Mononuclear cell (primary cell): ENCODE data around the gene CYB561D1. TPM values are rescaled to one million over a fixed set of nuclear protein-coding genes. Genes with fewer than 3 reads are reported as not detected.

ENCODE experiments used
- H3K27me3 ChIP-seq: 2 replicates; pipeline ENCODE4 v1.6.0; 2011; ENCODE audit warnings: low read length, control low read depth; ENCODE audit not compliant: insufficient read depth
- H3K4me1 ChIP-seq: 2 replicates; pipeline ENCODE4 v1.5.1; 2011; ENCODE audit warnings: mild to moderate bottlenecking, low read length, control low read depth; ENCODE audit not compliant: insufficient read depth
- H3K4me3 ChIP-seq: 2 replicates; pipeline ENCODE4 v1.5.1; 2011; ENCODE audit warnings: mild to moderate bottlenecking, low read length, moderate library complexity
- H3K9me3 ChIP-seq: 2 replicates; pipeline ENCODE4 v1.5.1; 2011; ENCODE audit warnings: low read depth, mild to moderate bottlenecking, control low read depth, low read length
- total RNA-seq: library from RNA; depleted of rRNA; stranded (reverse); fragments of >200 nt; gene quantifications from one replicate; pipeline ENCODE4 v1.2.3, GENCODE V29; 2012

Gene CYB561D1
- total RNA-seq, 1 donor = 7.9 TPM

DNA sequence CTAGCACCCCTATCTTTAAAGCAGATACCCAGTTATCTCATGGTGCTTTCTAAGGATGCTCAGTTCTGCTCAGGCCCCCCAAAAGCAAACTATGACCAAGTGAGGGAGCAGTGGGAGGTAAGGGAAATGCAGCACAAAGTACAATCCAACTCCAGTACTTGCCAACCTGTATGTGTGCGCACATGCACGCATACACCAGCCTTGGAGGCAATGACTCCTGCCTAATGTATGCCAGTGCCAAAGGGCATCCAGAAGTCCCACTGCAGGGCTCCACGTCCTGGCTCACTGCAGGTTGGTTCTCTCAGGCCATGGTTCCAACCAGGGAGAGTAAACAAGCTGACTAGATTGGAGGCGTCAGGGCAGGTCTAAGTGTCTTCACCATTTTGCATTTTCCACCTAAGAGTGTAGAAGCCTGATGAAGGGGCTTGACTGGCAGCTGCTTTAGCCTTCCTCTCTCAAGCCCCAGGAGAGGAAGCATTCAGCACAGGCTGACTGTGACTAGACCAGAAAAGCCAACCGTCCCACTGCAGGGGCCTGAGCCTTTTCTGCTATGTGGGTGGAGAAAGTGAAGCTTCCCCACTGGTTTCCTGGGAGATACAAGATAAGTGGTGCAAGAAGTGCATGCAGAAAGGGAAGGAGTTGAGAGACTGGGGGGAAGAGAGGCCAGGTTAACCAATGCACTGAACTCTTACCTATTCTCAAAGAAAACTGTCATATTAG, 7.9 kb downstream of the CYB561D1 start:
- Histone ChIP-seq H3K4me3 (no peak overlapping the region), H3K4me1 (peaks cover 64% of the 10 kb centered on the region)

DNA sequence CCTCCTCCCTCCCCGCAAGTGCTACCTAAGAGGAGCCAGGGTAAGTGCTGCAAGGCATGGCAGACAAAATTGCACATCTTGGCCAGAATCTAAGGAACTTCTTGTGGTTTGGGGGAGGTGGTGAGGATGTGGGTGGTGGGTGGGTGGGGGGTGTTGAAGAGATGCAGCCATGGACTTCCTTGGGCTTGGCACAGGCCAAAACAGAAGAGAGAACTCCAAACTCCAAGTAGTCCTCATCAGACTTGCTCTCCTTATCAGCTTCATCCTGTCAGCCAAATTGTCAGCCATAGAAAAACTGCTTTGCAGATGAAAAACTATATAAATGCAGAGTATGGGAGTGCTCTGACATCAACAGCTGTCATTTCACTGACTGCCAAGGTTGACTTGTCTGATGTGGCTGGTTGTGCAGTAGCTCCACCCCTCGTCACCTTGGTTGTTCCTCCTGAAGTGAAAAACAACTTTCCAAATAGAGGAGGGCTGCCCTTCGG, 8.5 kb downstream of the CYB561D1 start:
- peaks cover 58% of the 10 kb centered on the region for H3K4me1 ChIP-seq
- H3K4me3 ChIP-seq = peak overlapping the region; percentile 28
- no peaks in the 10 kb centered on the region for H3K27me3 ChIP-seq
- no peaks in the 10 kb centered on the region for H3K9me3 ChIP-seq

More for the DNA sequence above, 7.9 kb downstream of the CYB561D1 start:
- Histone ChIP-seq H3K27me3 (no peaks in the 10 kb centered on the region), H3K9me3 (no peaks in the 10 kb centered on the region)

DNA sequence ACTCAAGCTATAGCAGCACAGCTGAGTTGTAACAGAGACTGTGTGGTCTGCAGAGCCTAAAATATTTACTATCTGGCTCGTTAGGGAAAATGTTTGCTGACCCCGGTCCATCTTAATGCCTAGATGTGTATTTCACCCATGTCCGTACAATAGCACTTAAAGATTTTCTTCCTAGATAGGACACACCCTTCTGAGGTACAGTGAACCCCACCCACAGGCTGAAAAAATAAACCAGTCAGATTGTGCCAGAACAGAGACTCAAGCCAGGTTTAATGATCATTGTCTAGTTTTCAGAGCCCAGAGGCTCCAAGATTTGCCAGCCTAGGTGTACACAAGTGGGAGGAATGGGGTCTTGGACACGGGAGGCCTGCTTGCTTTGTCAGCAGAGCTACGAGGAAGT, 10.0 kb downstream of the CYB561D1 start:
- H3K4me1 ChIP-seq = peaks cover 49% of the 10 kb centered on the region
- no peaks in the 10 kb centered on the region for H3K27me3 ChIP-seq
- H3K9me3 ChIP-seq = no peaks in the 10 kb centered on the region
- no peak overlapping the region for H3K4me3 ChIP-seq

DNA sequence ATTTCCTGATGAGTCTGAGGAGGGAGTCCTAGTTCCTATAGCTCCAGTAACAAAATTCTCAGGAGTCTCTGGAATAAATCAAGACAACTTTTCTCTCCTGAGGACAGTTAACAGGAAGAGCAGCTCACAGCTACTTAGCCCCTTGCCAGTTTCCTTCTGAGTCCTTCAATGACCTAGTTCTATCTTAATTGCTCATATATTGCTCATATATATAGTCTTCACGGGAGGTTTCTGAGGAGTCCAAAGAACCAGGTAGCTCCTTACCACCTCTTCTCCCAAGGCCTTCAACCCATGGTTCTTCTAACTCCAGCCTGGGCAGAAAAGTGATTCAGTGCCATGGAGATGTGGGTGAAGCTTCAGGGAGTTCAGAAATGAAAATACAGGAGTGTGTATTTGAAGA, 11.1 kb downstream of the CYB561D1 start:
- no peak overlapping the region for H3K4me3 ChIP-seq
- H3K27me3 ChIP-seq = no peaks in the 10 kb centered on the region
- H3K4me1 ChIP-seq = peaks cover 44% of the 10 kb centered on the region
- no peaks in the 10 kb centered on the region for H3K9me3 ChIP-seq

DNA sequence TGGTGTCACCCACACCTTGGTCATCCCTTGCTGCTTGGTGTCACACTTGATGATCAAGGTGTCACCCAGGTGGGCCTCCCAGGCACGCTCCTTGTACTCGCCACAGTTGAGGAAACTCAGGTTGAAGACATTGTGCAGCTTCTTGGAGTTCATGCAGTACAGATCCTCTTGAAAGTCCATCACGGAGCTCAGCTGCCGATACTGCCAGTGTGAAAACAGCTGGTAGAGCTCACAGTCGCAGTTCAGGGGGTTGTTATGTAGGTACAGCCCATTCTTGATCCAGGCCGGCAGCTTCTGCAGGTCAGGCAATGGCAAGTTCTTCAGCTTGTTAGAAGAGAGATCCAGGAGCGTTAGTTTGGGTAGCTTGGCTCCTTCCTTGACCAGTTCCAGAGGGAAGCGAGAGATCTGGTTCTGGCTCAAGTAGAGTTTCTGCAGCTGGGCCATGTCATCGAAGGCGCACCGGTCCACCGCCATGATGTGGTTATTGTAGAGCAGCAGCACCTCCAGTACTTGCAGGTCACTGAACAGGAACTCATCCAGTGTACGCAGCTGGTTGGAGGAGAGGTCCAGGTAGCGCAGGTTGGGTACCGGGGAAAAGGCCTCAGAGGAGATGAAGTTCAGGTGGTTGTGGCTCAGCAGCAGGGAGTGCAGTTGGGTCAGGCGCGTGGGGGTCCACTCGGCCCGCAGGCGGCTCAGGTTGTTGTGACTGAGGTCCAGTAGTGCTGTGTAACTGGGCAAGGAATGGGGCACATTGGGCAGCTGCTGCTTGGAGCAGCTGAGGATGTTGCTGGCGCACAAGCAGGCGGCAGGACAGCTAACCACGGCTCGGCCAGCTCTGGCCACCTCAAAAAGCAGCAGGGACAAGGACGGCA, 14.3 kb downstream of the CYB561D1 start:
- Histone ChIP-seq H3K27me3 (no peaks in the 10 kb centered on the region), H3K9me3 (no peaks in the 10 kb centered on the region), H3K4me1 (peaks cover 27% of the 10 kb centered on the region), H3K4me3 (no peak overlapping the region)

DNA sequence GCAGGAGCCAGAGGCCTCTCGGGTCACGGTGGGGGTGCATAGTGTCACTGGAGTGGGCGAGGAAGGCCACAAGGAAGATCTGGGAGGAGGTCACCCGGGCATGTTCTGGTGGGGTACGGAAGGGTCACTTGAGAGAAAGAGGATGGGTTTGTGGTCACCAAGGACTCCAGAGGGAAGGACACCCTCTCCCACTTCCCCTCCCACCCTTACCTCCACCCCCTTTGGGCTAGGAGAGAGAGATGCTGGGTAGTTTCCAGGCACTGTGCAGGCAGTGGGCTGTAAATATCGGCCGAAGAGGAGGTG, 14.9 kb downstream of the CYB561D1 start:
- H3K9me3 ChIP-seq = no peaks in the 10 kb centered on the region
- no peaks in the 10 kb centered on the region for H3K27me3 ChIP-seq
- peak overlapping the region; percentile 50 for H3K4me3 ChIP-seq
- peaks cover 25% of the 10 kb centered on the region for H3K4me1 ChIP-seq

DNA sequence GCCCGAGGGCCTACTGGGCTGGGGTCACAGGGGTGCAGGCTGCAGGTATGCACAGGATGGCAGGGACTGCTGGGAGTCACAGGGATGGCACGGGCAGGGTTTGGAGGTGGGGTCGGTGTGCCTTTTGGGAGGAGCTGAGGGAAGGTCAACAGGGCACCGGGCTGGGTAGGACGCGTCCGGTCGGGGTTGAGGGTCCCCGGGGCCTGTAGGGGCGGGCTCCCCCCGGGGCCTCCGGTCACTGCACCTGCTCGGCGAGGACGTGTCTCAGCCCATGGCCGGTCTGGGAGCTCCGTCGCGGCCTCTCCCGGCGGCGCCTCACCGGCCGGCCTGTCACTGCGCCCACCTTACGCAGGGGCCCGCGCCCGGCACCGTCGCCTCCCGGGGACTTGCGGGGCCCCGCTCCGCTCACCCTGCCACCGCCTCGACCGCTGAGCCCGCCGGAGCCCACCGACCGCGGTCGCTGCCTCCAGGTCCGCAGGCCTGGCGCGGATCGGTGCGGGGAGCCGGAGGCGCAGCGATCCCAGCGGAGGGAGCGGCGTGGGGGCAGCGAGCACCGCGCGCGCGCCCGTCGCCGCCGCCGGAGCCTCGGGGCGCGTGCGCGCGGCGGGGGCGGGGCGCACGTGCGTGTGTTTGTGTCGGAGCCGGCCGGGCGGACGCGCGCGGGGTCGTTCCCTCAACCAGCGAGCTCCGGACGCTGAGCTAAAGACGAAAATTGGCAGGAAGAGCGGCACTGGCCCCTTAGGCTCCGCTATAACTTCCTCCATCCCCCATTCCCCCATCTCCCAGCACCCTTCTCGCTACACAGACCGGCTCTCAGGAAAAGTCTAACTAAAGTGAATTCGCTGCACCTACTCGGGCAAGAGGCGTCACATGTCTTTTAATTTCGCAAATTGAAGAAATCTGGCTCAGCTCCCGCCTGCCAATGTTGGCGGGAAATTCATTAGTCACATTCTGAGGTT, 15.6 kb downstream of the CYB561D1 start, which contains the start of gene AMIGO1:
TSS of gene AMIGO1 (minus strand) at position 552 of the 959 bp plus-strand sequence. CDS start 815 bp downstream, outside the sequence.
- H3K4me3 ChIP-seq = peak within 1 kb of the TSS; percentile 50
- H3K27me3 ChIP-seq = no peaks in the 10 kb centered on the region
- H3K4me1 ChIP-seq = peaks cover 19% of the 10 kb centered on the region

DNA sequence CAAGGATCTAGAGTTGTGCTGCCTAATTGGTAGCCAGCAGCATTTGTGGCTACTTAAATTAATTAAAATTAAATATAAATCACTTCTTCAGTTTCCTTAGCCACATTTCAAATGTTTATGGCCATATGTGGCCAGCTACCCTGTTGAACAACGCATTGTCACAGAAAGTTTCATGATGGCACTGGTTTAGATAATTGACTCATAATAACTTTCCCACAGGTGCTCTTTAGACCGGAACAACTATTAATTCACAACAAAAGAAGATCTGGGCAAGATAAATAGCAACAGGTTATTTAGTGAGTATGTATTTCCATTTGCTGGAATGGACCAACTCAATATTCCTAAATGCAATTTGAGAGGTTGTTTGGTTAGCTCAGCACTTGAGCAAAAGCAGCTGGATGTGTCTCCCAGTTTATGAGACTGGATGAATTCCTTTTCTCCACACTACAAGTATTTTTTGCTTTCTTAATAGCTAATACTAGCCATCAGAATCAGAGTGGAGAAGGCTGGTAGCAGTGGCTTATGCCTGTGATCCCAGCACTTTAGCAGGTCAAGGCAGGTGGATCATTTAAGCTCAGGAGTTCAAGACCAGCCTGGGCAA, 19.3 kb downstream of the CYB561D1 start:
- H3K4me3 ChIP-seq = no peak overlapping the region
- H3K4me1 ChIP-seq = peaks cover 15% of the 10 kb centered on the region
- no peaks in the 10 kb centered on the region for H3K27me3 ChIP-seq
- no peaks in the 10 kb centered on the region for H3K9me3 ChIP-seq

More for the DNA sequence above, 15.6 kb downstream of the CYB561D1 start, which contains the start of gene AMIGO1:
- H3K9me3 ChIP-seq = no peaks in the 10 kb centered on the region

DNA sequence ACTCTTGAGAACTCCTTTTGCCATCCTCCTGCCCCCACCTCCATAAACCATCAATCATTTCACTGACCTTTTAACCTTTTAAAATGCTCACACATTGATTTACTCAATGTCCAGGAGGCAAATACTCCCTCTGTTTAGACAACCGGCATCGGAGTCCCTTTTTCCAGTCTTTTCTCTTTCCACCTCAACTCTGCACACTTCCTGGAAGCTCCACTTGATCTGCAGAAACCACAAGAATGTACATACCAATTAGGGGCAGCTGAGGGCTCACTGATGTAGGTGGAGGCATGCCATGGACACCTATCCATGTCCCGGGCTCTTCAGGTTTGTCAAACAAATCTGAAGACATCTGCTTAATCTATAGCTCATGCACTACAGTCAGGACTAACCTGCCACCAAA, 21.0 kb downstream of the CYB561D1 start:
- Histone ChIP-seq H3K4me3 (no peak overlapping the region), H3K4me1 (peaks cover 7% of the 10 kb centered on the region), H3K27me3 (no peaks in the 10 kb centered on the region), H3K9me3 (no peaks in the 10 kb centered on the region)

DNA sequence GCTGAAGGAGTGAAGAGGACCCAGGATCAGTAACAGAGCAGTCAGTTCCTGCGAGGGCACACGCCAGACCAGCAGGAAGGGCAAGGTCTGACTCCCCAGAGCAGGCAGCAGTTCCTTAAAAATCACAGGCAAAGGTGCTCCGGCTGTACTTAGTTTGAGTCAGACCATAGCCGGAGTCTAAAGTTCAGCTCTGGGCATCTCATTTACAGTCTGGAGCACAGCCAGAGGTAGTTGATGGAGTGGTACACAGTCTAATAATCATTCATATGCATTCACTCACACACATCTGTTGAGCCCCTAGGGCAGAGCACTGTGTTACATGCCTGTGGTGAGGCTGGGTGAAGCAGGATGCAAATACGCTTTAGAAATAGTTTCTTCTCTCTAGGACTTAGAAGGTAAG, 23.0 kb downstream of the CYB561D1 start:
- Histone ChIP-seq H3K4me3 (no peak overlapping the region), H3K4me1 (no peaks in the 10 kb centered on the region), H3K9me3 (no peaks in the 10 kb centered on the region), H3K27me3 (no peaks in the 10 kb centered on the region)

DNA sequence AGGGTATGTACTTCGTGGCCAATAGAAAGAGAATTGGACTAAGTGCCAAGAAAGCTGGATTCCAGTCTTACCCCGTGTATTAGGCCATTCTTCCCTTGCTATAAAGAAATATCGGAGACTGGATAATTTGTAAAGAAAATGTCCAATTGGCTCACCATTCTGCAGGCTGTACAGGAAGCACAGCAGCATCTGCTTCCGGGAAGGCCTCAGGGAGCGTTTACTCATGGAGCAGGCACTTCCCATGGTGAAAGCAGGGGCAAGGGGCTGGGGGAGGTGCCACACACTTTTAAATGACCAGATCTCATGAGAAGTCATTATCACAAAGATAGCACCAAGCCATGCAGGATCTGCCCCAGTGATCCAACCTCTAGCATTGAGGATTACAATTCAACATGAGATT, 23.4 kb downstream of the CYB561D1 start:
- Histone ChIP-seq H3K4me1 (no peaks in the 10 kb centered on the region), H3K27me3 (no peaks in the 10 kb centered on the region), H3K4me3 (no peak overlapping the region)

DNA sequence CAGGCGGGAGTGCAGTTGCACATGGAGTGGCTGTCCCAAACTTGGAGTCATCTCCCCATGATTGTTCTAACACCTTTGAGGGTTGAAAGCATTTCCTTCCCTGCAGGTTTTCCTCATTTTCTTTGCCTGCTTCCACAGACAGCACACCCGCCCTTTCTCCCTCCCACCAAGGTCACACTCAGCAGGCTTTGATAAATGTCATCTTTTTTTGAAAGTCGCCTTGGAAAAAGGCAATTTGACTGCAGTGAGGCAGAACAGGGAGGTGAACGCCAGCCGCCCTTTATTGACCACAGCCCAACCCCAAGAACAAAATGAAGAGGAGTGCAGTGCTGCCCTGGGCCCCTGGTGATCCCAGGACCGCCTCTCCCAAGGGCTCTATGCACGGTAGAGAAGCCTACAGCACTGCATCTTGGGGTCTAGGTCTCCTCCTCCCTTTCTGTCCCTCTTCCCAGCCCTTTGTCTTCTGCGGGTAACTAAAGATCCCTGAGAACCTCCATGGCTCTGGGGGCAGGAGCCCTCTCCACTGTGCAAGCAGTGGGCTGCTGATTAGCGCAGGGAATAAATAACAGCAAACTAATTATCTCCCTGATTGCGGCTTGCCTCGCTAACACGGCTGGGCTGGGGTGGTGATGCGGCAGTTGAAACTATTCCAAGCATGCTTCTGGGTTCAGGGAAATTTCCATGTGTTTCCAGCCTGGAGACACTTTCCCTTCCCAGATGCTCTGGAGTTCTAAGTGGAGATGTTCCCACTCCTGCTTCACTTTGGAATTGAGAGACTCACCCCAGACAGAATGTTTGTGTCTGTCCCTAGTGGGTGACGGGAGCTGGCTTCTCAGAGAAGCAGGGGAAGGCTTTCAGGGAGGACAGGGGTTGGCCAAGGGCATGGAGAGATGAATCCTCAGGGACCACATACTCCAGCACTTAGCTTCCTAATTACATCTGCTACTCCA, 27.4 kb downstream of the CYB561D1 start:
- H3K27me3 ChIP-seq = no peaks in the 10 kb centered on the region
- no peaks in the 10 kb centered on the region for H3K4me1 ChIP-seq
- H3K9me3 ChIP-seq = no peaks in the 10 kb centered on the region
- H3K4me3 ChIP-seq = no peak overlapping the region

More for the DNA sequence above, 23.4 kb downstream of the CYB561D1 start:
- no peaks in the 10 kb centered on the region for H3K9me3 ChIP-seq

DNA sequence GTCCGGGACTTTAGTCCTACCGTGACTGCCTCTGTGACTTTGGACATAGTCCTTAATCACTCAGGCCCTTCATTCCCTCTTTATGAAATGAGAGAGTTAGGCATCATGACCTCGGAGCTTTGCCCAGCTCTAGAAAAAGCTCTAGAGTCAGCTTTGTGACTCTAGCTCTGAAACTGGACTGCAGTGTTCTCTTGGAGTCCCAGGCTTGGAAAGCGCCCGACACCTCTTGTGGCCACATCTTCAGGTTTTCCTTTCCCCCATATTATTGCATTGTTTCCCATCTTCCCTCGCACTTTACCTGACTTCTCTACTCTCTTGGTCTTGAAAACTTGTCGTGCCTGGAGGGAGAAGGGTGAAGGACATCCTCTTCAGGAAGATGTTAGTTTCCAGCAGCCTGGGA, 28.1 kb downstream of the CYB561D1 start:
- no peak overlapping the region for H3K4me3 ChIP-seq
- no peaks in the 10 kb centered on the region for H3K4me1 ChIP-seq
- H3K27me3 ChIP-seq = no peaks in the 10 kb centered on the region
- no peaks in the 10 kb centered on the region for H3K9me3 ChIP-seq
